H1 (cell line): ENCODE measurements around the gene GULP1. TPM values are rescaled to one million over a fixed set of nuclear protein-coding genes. Genes with fewer than 3 reads are reported as not detected.

Source experiments
- CTCF ChIA-PET: fragments of 300-600 bp; sonication (Branson Sonifier 250); formaldehyde crosslinking; loops from one replicate; lab custom pipeline; 2021; ENCODE audit not compliant: partially characterized antibody; lab: Charles Lee
- POLR2A ChIA-PET: fragments of 300-600 bp; sonication (Branson Sonifier 250); formaldehyde crosslinking; loops from one replicate; lab custom pipeline; 2021; ENCODE audit warnings: inconsistent platforms; ENCODE audit not compliant: partially characterized antibody; lab: Charles Lee
- DNase-seq, 2 experiments: peaks; one replicate each; pipeline versions ENCODE4 v3.0.0 to v3.0.0-alpha.2; 2010 to 2022; ENCODE audit warnings: low spot score in 2 of 2, low read depth in 1 of 2, mixed read lengths in 1 of 2
- FAIRE-seq: peaks from 2 replicates; lab custom pipeline; 2011; peaks lifted over from hg19 to GRCh38; lab: Jason Lieb, UNC
- H2AFZ ChIP-seq: 2 replicates; pipeline ENCODE4 v1.8.1; 2012; ENCODE audit warnings: low read length, inconsistent platforms
- H2AK5ac ChIP-seq: 2 replicates; pipeline ENCODE4 v1.6.1; 2013; ENCODE audit warnings: low read depth, low read length
- H2BK120ac ChIP-seq: replicated peaks from 2 replicates; pipeline ENCODE3; 2013; ENCODE audit warnings: low read depth, low read length, inconsistent platforms
- H2BK12ac ChIP-seq: 2 replicates; pipeline ENCODE4 v1.6.1; 2013; ENCODE audit warnings: low read depth, low read length
- H2BK15ac ChIP-seq: 2 replicates; pipeline ENCODE4 v1.6.1; 2013; ENCODE audit warnings: low read length
- H2BK20ac ChIP-seq: 2 replicates; pipeline ENCODE4 v1.6.1; 2013; ENCODE audit warnings: low read length
- H2BK5ac ChIP-seq: 2 replicates; pipeline ENCODE4 v1.6.1; 2013; ENCODE audit warnings: low read depth, low read length
- H3K14ac ChIP-seq: 2 replicates; pipeline ENCODE4 v1.6.1; 2013; ENCODE audit warnings: inconsistent platforms; ENCODE audit not compliant: insufficient read length
- H3K18ac ChIP-seq: 2 replicates; pipeline ENCODE4 v1.6.1; 2013; ENCODE audit warnings: low read length; ENCODE audit errors: extremely low read depth
- H3K23ac ChIP-seq: 2 replicates; pipeline ENCODE4 v1.6.1; 2013; ENCODE audit warnings: inconsistent platforms; ENCODE audit not compliant: insufficient read length
- H3K23me2 ChIP-seq: 2 replicates; pipeline ENCODE4 v1.6.1; 2013; ENCODE audit warnings: low read depth, low read length
- H3K27ac ChIP-seq: 2 replicates; pipeline ENCODE4 v1.6.1; 2011; ENCODE audit warnings: low read depth, low read length, inconsistent platforms
- H3K27me3 ChIP-seq, 4 experiments: replicated peaks in 1 of 4; 1 replicate in 1 of 4; 2 replicates in 3 of 4; pipeline versions ENCODE4 v1.6.1 to v1.8.1; 2011 to 2013; ENCODE audit warnings: low read length in 3 of 4, mild to moderate bottlenecking in 3 of 4, inconsistent platforms in 2 of 4, mixed read lengths in 2 of 4, moderate library complexity in 1 of 4; ENCODE audit not compliant: control insufficient read depth in 3 of 4, insufficient read depth in 3 of 4; ENCODE audit errors: extremely low read depth in 1 of 4
- H3K36me3 ChIP-seq, 4 experiments: 2 replicates each; pipeline versions ENCODE4 v1.6.1 to v1.8.1; 2011 to 2013; ENCODE audit warnings: mild to moderate bottlenecking in 4 of 4, low read length in 3 of 4, moderate library complexity in 2 of 4, control low read depth in 1 of 4, inconsistent platforms in 1 of 4; ENCODE audit not compliant: insufficient read depth in 4 of 4, control insufficient read depth in 2 of 4
- H3K4ac ChIP-seq: replicated peaks from 2 replicates; pipeline ENCODE3; 2013; ENCODE audit warnings: low read length, low read depth, mixed read lengths, inconsistent platforms; ENCODE audit not compliant: insufficient read length
- H3K4me1 ChIP-seq, 4 experiments: replicated peaks in 1 of 4; 1 replicate in 1 of 4; 2 replicates in 3 of 4; pipeline versions ENCODE4 v1.6.1 to v1.8.1; 2011 to 2013; ENCODE audit warnings: low read length in 3 of 4, inconsistent platforms in 2 of 4, mixed read lengths in 1 of 4; ENCODE audit not compliant: insufficient read depth in 4 of 4, control insufficient read depth in 3 of 4
- H3K4me2 ChIP-seq, 2 experiments: 2 replicates each; pipeline versions ENCODE4 v1.6.1 to v1.8.1; 2011 to 2013; ENCODE audit warnings: low read depth in 2 of 2, low read length in 2 of 2, control low read depth in 1 of 2, inconsistent platforms in 1 of 2, mild to moderate bottlenecking in 1 of 2; ENCODE audit not compliant: insufficient read depth in 1 of 2
- H3K4me3 ChIP-seq, 4 experiments: fragments of 200-600, 300-600 bp in 1 of 4; sonication (generic), shearing (Covaris generic), sonication (Bioruptor Twin) in 1 of 4; 2 replicates each; pipeline versions ENCODE4 v1.5.1 to v1.8.1; 2011 to 2016; ENCODE audit warnings: low read length in 4 of 4, low read depth in 3 of 4, control low read depth in 2 of 4, inconsistent platforms in 2 of 4, mild to moderate bottlenecking in 2 of 4, mixed read lengths in 1 of 4, moderate library complexity in 1 of 4; ENCODE audit not compliant: insufficient read depth in 2 of 4; ENCODE audit errors: extremely low read depth in 1 of 4
- H3K56ac ChIP-seq: replicated peaks from 2 replicates; pipeline ENCODE3; 2013; ENCODE audit warnings: low read depth, mild to moderate bottlenecking, mixed read lengths, low read length, inconsistent platforms; ENCODE audit not compliant: insufficient read length
- H3K79me1 ChIP-seq: 2 replicates; pipeline ENCODE4 v1.6.1; 2013; ENCODE audit warnings: low read depth, low read length, control low read depth
- H3K79me2 ChIP-seq, 2 experiments: 2 replicates each; pipeline versions ENCODE4 v1.6.1 to v1.8.1; 2012 to 2013; ENCODE audit warnings: low read length in 2 of 2, mild to moderate bottlenecking in 2 of 2, inconsistent platforms in 1 of 2; ENCODE audit not compliant: insufficient read depth in 2 of 2, control insufficient read depth in 1 of 2
- H3K9ac ChIP-seq, 4 experiments: replicated peaks in 1 of 4; 1 replicate in 1 of 4; 2 replicates in 3 of 4; pipeline versions ENCODE4 v1.6.1 to v1.8.1; 2011 to 2013; ENCODE audit warnings: low read depth in 3 of 4, low read length in 3 of 4, control low read depth in 2 of 4, mild to moderate bottlenecking in 2 of 4, moderate library complexity in 2 of 4, inconsistent platforms in 1 of 4; ENCODE audit errors: extremely low read depth in 1 of 4
- H3K9me3 ChIP-seq, 2 experiments: 2 replicates each; pipeline versions ENCODE4 v1.6.1 to v1.8.1; 2012 to 2013; ENCODE audit warnings: mild to moderate bottlenecking in 2 of 2, moderate library complexity in 2 of 2, control low read depth in 1 of 2, inconsistent platforms in 1 of 2, low read depth in 1 of 2, low read length in 1 of 2, mixed read lengths in 1 of 2; ENCODE audit not compliant: insufficient read depth in 2 of 2
- H4K20me1 ChIP-seq, 2 experiments: replicated peaks in 1 of 2; 2 replicates each; pipeline versions ENCODE3 to v1.8.1; 2011 to 2013; ENCODE audit warnings: inconsistent platforms in 2 of 2, low read length in 2 of 2, mild to moderate bottlenecking in 1 of 2; ENCODE audit not compliant: insufficient read depth in 2 of 2, control insufficient read depth in 1 of 2
- H4K5ac ChIP-seq: 2 replicates; pipeline ENCODE4 v1.6.1; 2013; ENCODE audit warnings: low read length, low read depth, mixed read lengths, inconsistent platforms; ENCODE audit not compliant: insufficient read length
- H4K8ac ChIP-seq: 2 replicates; pipeline ENCODE4 v1.8.0; 2013; ENCODE audit warnings: mild to moderate bottlenecking, moderate library complexity, low read length, inconsistent platforms; ENCODE audit not compliant: insufficient read depth; ENCODE audit errors: extremely low read depth
- H4K91ac ChIP-seq: replicated peaks from 2 replicates; pipeline ENCODE3; 2013; ENCODE audit warnings: low read length, mixed read lengths, inconsistent platforms; ENCODE audit not compliant: insufficient read length
- BCL11A ChIP-seq, 2 experiments: IDR thresholded peaks; one replicate each; pipeline ENCODE4 v1.6.1; 2011; ENCODE audit warnings: low read depth in 2 of 2, low read length in 2 of 2, mild to moderate bottlenecking in 2 of 2
- CHD1 ChIP-seq: IDR thresholded peaks from 2 replicates; pipeline ENCODE4 v1.6.1; 2012; ENCODE audit warnings: low read depth, low read length, improper control_type of control experiment
- CTBP2 ChIP-seq: IDR thresholded peaks from 2 replicates; pipeline ENCODE4 v1.7.0; 2011; ENCODE audit warnings: borderline replicate concordance, mild to moderate bottlenecking, moderate library complexity, mixed read lengths, low read length; ENCODE audit not compliant: insufficient read depth, insufficient read length
- GTF2F1 ChIP-seq: IDR thresholded peaks from 2 replicates; pipeline ENCODE4 v1.6.1; 2012; ENCODE audit warnings: low read depth, low read length, improper control_type of control experiment, borderline replicate concordance
- RBBP5 ChIP-seq: IDR thresholded peaks from 2 replicates; pipeline ENCODE4 v1.7.1; 2012; ENCODE audit warnings: low read depth, mild to moderate bottlenecking, inconsistent platforms, low read length, moderate library complexity, borderline replicate concordance
- TBP ChIP-seq: IDR thresholded peaks from 2 replicates; pipeline ENCODE4 v1.6.1; 2011; ENCODE audit warnings: low read depth, low read length, improper control_type of control experiment
- WGBS, 2 experiments: shearing (Covaris generic) in 1 of 2; methylation state at CpG; one replicate each; pipeline versions ENCODE4 v1.1.6 to v1.1.7; 2013 to 2015; ENCODE audit warnings: low lambda C conversion rate in 2 of 2, mixed read lengths in 2 of 2, inconsistent platforms in 1 of 2, low coverage in 1 of 2, missing lambda C conversion rate in 1 of 2; ENCODE audit not compliant: insufficient replicate concordance in 2 of 2, insufficient coverage in 1 of 2, insufficient read length in 1 of 2; ENCODE audit errors: extremely low coverage in 1 of 2, missing lambda C conversion rate in 1 of 2; 5-methylcytosine and 5-hydroxymethylcytosine counted together
- polyA plus RNA-seq, 7 experiments: library from polyadenylated mRNA; depleted of rRNA in 3 of 7; stranded (reverse) in 5 of 7; unstranded in 2 of 7; fragments of >200 nt in 5 of 7; fragments of 200-250 nt in 2 of 7; gene quantifications; 1 replicate in 5 of 7; 2 replicates in 1 of 7; 4 replicates in 1 of 7; pipeline versions ENCODE4 v1.2.1 to v1.2.3, GENCODE V29; 2011 to 2013; ENCODE audit warnings: missing spikeins in 2 of 7, mixed read lengths in 2 of 7
- total RNA-seq: library from RNA; stranded (reverse); fragmentation: NEBNext Ultra II Directional; extraction: Animal tissue kit (Norgen Biotek cat#: 25700); gene quantifications from 2 replicates; pipeline ENCODE4 v1.2.1, GENCODE V29; 2021
- TF ChIP-seq, protein P1 (sequence below): IDR thresholded peaks from 2 replicates; pipeline ENCODE4 v1.6.1; 2011; ENCODE audit warnings: low read depth, mild to moderate bottlenecking, low read length; ENCODE audit not compliant: insufficient read depth

GULP1 gene
- total and polyA plus RNA-seq, 2 of the 8 experiments (the other 6 are each of a cell fraction or from before 2014, with no cell fraction given) = 69.7 to 139 TPM

DNA sequence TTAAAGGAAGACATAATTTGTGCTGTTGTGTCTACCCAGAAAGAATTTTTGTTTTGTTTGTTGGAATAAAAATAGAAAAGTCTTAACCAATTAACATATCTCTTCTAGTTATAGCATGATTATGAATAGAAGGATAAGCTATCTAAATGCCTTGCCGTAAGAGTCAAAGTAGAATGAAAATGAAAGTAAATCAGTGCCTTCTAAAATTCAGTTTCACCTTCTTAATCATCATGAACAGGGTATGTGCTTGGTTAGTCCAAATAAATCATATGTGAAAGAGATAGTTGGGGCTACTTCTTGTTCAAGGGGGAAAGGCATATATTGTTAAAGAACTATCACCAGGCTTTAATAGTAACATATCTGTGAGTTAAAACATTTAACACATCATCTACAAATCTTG lies 91.5 kb downstream of the GULP1 start:
- Histone ChIP-seq H2BK20ac (no peak overlapping the region), H2BK15ac (no peak overlapping the region), H2AFZ (no peak overlapping the region), H3K27me3 (no peaks in the 10 kb centered on the region), H3K9me3 (peaks cover 19 to 22% of the 10 kb centered on the region in 2 experiments), H3K4ac (no peak overlapping the region), H4K5ac (no peak overlapping the region), H3K4me1 (peaks cover 0 to 3% (median 0%) of the 10 kb centered on the region in 4 experiments; a peak in 1 of 7 replicates), H3K79me2 (peaks cover 2 to 69% of the 10 kb centered on the region in 2 experiments; a peak in 3 of 4 replicates), H4K91ac (no peak overlapping the region), H3K56ac (no peak overlapping the region), H2AK5ac (no peak overlapping the region), H3K18ac (no peak overlapping the region), H2BK5ac (no peak overlapping the region), H3K4me2 (no peak overlapping the region), H3K23me2 (no peaks in the 10 kb centered on the region), H3K36me3 (peaks cover 3 to 38% (median 26%) of the 10 kb centered on the region in 4 experiments; a peak in 7 of 8 replicates), H3K23ac (no peak overlapping the region), H3K27ac (no peak overlapping the region), H3K79me1 (no peaks in the 10 kb centered on the region; the same call in 1 of the 2 replicates), H3K14ac (no peak overlapping the region), H3K9ac (no peak overlapping the region), H4K8ac (no peak overlapping the region), H2BK120ac (no peak overlapping the region), H3K4me3 (no peak overlapping the region), H2BK12ac (no peak overlapping the region), H4K20me1 (no peaks in the 10 kb centered on the region)
- WGBS, 2 experiments = 100% methylated on average over 1 of the region's 1 CpG; no CpG with 5 or more reads in 1 of the 2 experiments
- TF ChIP-seq CTBP2 (no peak), BCL11A (IDR thresholded peaks at IDR 0.05; ENCODE audit: low read depth in 2 of 2, low read length in 2 of 2) (no peak), TBP (no peak), RBBP5 (no peak), CHD1 (no peak), GTF2F1 (no peak)
- TF ChIP-seq, protein P1, sequence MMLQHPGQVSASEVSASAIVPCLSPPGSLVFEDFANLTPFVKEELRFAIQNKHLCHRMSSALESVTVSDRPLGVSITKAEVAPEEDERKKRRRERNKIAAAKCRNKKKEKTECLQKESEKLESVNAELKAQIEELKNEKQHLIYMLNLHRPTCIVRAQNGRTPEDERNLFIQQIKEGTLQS = no peak
- ChIA-PET POLR2A (interaction anchor here (1.5 kb wide), 1 partner anchor 60 kb away, joined by 4 read pairs; no protein-coding TSS in a partner anchor), CTCF (interaction anchor here (1.1 to 4.0 kb wide), 3 partner anchors 12 to 64 kb away, joined by 3 to 20 read pairs (median 16); no protein-coding TSS in a partner anchor)
- FAIRE-seq = no peak
- no peak for DNase-seq
